Smooth muscle cell of the brain vasculature (primary cell): ENCODE data around the gene MAST2.
A peak's percentile ranks its signal among the peaks of the same experiment; 100 is the strongest.

Experiments
- DNase-seq: peaks from one replicate; pipeline ENCODE4 v3.0.0-alpha.2; 2012; ENCODE audit warnings: low read depth, low spot score

The MAST2 gene

DNA sequence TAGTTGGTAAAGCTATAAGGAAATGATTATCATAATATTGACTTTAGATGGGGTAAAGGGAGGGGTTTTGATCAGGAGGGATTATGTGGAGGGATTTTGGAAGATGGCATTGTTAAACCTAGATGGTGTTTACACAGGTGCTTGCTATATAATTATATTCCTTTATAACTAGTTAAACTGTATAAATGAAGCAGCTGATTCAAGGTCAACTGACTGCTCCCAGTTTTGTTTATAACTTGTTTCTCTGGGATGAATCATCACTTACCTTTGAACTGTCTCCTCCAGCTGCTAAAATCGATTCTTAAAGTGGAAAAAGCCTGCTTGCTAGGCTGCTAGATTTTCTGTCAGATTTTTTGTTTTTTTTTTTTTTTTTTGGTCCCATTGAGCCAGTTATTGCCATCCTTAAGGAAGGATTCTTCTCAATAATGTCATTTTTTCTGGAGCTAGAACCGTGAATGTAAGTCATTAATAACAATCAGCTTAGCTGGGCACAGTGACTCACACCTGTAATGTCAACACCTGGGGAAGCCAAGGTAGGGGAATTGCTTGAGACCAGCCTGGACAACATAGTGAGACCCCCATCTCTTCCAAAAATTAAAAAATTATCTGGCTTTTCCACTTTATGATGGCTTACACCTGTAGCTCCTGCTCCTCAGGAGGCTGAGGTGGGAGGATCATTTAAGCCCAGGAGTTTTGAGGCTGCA is 175.8 kb downstream of the MAST2 start:
- DNase-seq = peak; percentile 52

DNA sequence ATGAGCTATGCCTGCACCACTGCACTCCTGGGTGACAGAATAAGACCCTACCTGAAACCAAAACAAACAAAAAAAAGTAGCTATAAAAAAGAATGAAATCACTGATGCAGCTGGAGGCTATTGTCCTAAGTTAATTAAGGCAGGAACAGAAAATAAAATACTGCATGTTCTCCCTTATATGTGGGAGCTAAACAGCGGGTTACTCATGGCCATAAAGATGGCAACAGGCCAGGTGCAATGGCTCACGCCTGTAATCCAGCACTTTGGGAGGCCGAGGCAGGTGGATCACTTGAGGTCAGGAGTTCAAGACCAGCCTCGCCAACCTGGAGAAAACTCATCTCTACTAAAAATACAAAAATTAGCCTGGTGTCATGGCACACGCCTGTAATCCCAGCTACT is 176.4 kb downstream of the MAST2 start:
- DNase-seq = no peak

DNA sequence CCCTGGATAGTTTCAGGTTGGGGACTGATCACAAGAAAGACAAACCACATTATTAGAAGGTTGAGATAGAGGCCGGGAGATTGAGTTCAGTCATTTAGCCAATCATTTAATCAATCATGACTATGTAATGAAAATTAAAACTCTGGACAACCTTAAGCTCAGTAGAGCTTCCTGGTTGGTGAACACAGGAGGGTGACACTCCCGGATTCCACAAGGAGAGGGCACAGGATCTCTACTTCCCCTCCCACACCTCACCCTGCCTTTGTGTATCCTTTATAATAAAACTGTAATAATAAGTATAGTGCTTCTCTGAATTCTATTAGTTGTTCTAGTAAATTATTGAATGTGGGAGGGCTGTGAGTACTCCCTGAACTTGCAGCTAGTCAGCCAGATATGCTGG is 178.9 kb downstream of the MAST2 start:
- no peak for DNase-seq

DNA sequence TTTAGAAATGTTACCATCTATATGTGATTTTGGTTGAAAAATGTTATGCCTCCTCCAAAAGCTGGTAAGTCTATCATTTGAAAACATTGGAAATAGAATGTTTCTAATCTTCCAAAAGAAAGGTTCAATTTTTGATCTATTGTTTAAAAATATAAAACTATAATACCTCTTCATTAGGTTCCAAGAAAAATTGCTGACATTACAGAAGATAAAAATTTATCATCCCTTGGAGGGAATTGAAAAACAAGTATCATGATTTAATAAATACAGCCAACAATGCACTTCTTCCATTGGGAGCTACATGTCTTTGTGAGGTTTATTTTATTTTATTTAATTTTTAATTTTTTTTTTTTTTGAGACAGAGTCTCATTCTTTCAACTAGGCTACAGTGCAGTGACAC is 180.6 kb downstream of the MAST2 start:
- DNase-seq = no peak

DNA sequence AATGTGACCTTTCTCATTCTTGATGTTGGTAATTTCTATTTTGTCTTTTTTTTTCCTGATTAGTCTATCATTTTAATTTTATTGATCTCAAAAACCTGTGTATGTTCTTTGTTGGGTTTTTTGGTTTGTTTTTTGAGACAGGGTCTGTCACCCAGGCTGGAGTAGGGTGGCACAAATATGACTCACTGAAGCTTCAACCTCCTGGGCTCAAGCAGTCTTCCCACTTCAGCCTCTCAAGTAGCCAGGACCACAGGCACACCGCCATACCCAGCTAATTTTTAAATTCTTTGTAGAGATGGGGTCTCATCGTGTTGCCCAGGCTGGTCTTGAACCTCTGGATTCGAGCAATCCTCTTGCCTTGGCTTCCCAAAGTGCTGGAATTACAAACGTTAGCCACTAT is 183.8 kb downstream of the MAST2 start:
- DNase-seq = no peak

DNA sequence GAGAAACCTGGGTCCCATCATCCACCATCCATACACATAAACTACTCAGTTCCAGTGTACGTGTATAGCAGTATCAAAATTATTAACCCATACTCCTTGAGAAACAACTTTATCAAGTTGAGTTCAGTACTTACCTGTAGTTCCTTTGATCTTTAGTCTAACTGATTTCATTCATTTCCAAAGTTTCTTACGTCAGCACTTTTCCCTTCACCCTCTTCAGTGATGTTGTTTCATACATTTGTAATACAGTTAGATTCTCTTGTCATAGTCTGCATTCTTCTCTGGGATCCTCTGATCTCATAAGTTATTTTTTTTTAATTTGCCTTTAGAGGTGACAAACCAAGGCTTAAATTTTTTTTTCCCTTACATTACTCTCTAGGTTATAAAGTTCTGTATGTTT is 185.8 kb downstream of the MAST2 start:
- no peak for DNase-seq

DNA sequence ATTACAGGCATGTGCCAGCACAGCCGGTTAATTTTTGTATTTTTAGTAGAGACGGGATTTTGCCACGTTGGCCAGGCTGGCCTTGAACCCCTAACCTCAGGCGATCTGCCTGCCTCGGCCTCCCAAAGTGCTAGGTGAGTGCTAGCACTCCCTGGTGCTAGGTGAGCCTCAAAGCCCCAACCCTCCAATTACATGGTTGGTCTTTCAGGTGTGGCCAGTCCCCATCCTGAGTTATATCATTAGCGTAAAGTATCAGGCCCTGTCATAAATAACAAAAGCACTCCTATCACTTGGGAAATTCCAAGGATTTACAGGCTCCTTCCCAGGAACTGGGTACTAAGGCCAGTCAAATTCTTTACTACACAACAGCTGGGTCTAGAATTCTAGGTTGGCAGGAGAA is 191.0 kb downstream of the MAST2 start:
- DNase-seq = no peak

DNA sequence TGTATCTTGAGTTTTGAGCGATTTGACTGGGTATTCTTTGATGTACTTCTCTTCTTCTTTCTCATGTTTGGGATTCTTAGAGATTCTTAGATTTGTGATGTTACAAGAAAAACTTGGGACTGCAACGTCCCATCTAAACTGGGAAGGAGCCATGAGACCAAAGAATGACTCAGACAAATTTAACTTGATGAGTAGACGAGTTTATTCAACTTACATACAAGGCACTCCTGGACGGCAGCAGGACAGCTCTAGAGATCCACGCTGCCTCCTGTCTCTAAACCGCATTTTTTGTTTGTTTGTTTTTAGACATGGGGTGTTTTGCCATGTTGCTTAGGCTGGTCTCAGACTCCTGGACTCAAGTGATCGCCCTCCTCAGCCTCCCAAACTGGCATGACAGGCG is 191.9 kb downstream of the MAST2 start:
- no peak for DNase-seq

DNA sequence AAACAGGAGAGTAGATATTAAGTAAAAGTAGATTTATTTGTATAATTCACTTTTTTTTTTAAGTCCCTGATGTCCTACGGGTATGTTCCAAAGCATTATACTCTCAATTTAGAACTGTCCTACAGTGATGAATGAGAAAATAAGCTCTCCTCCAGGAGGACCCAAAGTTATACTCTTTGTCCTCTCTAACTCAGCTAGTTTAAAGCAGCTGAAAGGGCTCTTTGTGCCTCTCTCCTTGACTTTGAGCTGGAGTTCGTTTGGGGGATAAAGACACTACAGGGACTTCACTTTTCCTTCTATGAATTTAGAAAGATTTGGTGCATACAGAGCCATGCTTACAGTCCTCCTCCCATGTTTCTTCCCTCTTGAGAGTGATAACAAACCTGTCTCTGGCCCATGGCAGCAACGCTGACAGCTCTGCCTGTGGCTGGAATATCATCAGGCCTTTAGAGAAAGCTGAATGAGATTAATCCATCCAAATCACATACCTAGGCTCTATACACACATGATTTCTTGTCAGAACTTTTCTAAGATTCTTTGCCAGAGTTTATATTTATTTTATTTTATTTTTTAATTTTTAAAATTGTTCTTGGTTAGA is 194.7 kb downstream of the MAST2 start:
- DNase-seq = no peak

DNA sequence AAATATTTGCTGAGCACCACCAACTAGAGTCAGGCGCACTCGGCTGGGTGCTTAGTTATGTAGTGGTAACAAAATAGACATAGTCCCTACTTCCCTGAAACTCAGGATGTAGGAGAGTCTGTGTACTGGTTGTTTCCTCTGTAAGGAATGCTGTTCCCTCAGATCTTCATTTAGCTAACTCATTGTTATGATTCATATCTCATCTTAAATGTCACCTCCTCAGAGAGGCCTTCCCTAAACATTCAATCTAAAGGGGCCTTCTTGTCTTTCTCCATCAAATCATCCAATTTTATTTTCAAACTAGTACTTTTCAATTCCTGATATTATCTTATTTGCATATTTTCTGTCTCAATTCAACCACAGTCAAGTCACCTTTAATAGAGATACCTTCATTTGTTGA is 196.1 kb downstream of the MAST2 start:
- DNase-seq = no peak

DNA sequence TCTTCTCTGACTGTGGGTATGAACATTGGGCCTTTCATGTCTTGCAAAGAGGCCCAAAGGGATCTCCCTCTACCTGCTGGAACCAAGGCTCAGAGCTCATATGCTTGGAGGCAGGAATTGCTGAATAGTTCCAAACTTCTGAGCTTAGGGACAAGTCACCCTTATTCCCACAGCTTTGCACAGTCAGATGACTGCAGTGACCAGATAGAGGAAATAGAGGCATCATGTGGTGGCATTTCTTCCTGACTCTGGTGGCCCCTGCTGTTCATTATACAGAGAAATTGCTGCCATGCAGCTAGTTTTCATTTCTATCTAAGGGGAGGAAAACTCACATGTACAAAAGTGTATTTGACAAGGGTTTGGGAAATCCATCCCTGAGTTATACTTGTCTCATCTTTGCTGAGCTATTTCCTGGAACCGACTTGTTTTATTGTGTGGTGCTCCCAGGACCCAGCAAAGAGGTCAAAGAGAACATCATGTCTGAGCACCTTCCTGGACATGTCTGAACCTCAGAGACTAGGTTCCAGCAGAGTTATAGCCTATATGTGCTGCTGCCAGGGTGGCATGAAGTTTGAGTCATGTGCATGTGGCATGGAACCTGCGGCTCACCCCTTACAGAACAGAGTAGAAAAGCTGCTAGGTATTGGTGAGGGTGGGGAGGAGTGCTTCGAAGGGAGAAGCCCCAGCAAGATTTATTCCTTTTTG is 197.8 kb downstream of the MAST2 start:
- DNase-seq = no peak

DNA sequence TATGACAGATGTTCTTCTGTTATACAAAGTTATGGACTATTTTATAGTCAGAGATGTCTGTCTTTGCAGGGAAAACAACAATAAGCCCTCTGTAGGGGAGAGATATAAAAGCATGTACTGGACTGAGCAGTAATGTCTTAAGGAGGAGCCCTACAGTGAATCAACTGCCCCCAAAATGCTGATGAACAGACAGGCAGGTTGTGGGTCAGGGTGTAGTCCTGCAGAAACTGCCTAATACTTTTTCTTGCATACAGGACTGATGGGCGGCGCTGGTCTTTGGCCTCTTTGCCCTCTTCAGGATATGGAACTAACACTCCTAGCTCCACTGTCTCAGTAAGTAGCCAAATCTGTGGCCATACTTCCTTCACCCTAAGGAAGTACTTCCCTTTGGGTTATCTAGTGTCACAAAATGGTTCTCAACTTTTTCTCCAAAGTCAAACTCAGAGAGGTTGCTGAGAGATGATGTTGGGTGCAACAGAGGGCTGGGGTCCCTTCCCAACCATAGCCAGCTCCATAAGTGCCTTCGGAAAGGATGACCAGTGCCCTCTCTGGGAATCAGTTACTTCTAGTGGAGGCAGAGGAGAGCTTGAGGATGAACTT is 199.2 kb downstream of the MAST2 start:
- DNase-seq = no peak

DNA sequence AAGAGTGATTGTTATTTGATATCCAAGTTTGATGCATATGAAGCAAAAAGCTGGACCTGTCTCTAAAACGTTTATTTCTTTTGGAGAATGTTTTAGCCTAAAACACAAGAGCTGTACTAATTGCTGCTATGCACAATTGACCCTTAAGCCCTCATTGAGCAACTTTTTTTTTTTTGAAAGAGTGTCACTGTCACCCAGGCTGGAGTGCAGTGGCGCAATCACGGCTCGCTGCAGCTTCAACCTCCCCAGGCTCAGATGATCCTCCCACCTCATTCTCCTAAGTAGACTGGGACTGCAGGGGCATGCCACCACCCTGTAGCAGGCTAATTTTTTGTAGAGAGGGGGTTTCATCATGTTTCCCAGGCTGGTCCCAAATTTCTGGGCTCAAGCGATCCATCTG is 199.9 kb downstream of the MAST2 start:
- DNase-seq = no peak

DNA sequence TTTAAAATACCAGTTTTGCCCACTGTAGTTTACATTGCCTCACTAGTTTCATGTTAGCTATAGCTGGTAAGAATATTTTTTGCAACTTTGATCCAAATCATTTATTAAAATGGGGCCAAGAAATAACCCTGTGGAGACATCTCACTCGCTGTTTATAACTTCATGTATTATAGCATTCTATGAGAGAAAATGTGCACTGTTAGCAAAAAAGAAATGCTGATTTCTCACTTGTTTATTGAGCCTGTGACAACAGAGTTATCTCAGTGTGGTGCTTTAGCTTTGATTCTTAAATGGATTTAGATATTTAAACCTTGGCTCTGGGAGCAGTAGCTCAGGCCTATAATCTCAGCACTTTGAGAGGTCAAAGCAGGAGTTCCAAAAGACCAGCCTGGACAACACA is 201.1 kb downstream of the MAST2 start:
- no peak for DNase-seq

DNA sequence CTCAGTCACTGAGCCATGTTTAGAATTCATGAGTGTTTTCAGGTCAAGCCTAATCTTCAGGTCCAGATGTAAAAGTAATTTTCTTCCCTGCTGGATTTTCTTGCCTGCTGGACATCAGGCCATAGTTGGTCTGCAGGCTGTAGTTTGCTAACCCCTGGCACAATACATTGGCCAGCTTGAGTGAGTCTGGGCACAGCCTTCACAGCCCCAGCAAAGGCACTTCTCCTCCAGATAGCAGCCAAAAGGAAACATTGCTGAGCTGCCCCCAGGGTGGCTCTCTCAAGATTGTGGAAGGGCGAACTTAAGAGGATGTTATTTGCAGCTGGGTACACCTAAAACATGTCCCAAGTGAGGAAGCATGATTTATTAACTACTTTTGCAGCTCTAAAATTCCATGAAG is 202.2 kb downstream of the MAST2 start:
- DNase-seq = no peak

DNA sequence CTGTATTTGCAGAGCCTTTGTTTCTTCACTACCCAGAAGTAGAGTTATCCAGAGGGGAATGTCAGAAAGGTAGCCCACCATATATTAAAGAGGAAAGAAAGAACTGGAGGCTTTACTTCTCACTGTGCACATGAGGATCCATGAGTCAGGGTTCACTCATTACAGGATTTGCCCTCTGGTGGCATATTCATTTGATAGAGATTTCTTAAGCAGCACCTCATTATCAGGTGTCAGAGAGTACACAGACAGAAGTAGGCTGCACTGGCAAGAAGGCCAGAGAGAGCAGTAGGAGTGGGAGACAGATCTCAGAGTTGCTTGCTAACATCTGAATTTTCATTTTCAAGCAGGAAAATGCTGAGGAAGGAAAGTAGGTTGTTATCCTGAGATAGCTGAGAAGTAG is 205.2 kb downstream of the MAST2 start:
- DNase-seq = no peak

DNA sequence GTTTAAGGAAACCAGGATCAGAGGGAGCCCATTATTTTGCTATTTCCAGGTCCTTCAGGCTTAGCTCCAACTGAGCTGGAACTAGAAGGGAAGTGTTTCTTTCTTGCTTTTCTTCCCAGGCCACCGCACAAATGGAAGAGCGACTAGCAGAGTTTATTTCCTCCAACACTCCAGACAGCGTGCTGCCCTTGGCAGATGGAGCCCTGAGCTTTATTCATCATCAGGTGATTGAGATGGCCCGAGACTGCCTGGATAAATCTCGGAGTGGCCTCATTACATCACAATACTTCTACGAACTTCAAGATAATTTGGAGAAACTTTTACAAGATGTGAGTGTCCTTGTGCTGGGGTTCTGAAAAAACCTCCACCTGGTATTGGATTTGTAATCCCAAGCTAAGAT is 207.2 kb downstream of the MAST2 start:
- no peak for DNase-seq

DNA sequence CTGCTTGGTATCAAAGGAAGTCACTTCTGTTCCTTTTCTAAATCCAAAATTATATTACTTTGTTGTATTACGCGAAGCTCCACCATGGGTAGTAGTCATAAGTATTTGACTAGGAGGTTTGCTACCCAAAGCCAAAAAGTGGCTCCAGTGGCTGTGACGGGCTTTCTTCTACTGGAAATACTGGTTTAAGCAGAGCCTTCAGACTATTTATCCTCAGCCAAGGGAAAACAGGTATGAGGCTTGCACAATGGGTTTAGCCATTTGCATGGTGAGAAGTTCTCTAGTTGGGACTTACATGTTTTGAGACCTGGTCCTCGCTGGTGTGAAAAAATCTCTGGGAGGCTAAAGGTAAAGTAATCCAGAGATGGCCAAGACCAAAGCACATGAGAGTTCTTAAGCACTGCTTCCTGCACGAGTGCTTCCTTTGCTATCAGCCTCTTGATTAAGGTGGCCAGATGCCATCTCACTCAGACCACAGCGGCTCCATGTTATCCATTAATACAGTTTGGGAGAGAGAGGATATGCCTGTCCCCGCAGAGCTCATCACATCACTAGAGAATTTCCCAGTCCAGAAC is 207.8 kb downstream of the MAST2 start:
- no peak for DNase-seq

DNA sequence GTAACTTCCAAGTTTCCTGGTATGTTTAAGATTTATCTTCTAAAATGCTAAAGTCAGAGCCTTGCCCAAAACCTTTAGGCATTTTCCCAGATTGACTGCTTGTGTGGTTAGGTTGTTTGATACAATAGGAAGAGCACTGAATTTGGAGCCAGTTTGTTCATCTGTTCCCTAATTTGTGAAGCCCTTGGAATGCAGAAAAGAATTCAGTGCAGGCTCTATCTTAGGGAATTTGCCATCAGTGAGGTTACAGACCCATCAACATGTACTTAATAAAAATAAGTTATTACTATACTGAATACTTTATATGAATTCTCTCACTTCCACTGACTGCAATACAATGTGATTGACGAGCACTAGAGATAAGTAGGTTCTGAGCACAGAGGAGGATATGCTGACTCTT is 208.8 kb downstream of the MAST2 start:
- DNase-seq = no peak

DNA sequence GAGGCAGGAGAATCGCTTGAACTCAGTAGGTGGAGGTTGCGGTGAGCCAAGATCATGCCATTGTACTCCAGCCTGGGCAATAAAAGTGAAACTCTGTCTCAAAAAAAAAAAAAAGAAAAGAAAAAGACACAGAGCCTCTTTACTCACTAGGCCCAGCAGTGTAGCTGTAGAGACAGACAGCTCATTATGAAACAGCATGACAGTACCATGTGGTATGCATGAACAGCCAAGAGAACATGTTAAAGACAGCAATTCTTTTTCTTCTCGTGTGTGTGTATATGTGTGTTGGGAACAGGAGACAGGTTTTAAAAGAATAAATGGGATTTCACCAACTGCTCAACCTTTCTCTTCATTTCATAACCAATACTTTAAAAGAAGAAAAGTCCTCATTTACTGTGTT is 210.2 kb downstream of the MAST2 start:
- no peak for DNase-seq

DNA sequence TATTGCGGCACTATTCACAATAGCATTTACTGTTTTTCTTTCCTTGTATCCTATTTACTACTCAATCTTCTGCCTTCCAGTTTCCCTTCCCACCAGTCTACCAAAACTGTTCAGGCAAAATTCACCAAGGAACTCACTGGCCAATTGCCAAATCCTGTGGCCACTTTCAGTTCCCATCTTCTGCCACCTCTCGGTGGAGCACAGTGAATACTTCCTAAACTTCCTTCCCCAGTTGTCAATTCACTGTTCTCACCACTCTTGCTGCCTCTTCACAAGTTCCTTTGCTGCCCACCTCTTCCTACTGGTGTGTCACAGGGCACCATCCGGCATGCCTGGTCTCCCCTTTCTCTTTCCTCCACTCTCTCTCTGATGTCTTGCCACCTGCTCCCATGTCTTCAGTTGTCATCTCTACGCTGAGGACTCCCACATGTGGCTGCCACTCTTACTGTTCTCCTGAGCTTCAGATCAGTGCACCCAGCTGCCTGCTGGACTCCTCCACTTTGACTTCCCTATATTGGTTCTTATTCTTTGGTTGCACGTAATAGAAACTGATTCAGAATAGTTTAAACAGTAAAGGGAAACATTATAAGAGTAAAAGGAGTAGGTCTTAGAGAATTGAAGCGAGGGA is 214.6 kb downstream of the MAST2 start:
- DNase-seq = no peak

DNA sequence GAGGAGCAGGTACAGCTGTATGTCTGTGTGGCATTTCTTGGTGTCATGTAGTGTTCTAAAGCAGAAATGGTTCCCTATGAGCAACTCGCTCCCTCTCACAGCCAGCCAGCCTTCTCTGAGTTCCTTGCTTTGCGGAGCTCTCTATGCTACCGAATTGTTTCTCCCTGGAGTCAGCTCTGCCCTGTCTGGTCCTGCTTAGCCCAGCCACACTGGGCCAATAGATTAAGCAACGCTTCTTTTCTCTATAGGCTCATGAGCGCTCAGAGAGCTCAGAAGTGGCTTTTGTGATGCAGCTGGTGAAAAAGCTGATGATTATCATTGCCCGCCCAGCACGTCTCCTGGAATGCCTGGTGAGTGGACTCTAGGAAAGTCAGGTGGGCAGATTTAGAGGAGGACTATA is 215.9 kb downstream of the MAST2 start:
- no peak for DNase-seq
